GM23248 (cell line): ENCODE results near the gene RENBP. TPM values are rescaled to one million over a fixed set of nuclear protein-coding genes. Genes with fewer than 3 reads are reported as not detected.

Experiments
- DNase-seq: peaks from one replicate; pipeline ENCODE4 v3.0.0-alpha.2; 2015
- H2AFZ ChIP-seq: fragments of 200-600 bp; sonication (generic); 2 replicates; pipeline ENCODE4 v1.6.1; 2016; ENCODE audit warnings: antibody characterized with exemption
- H3F3A ChIP-seq: fragments of 200-600 bp; sonication (generic); 2 replicates; pipeline ENCODE4 v1.6.1; 2016; ENCODE audit warnings: mild to moderate bottlenecking, antibody characterized with exemption, mixed run types; ENCODE audit not compliant: insufficient read depth
- H3K27ac ChIP-seq: fragments of 200-600 bp; sonication (generic); 2 replicates; pipeline ENCODE4 v1.5.1; 2016; ENCODE audit warnings: mild to moderate bottlenecking
- H3K27me3 ChIP-seq: fragments of 200-600 bp; sonication (generic); replicated peaks from 2 replicates; pipeline ENCODE4 v1.6.1; 2016; ENCODE audit warnings: mild to moderate bottlenecking; ENCODE audit not compliant: insufficient read depth
- H3K36me3 ChIP-seq: fragments of 200-600 bp; sonication (generic); 2 replicates; pipeline ENCODE4 v1.6.1; 2016; ENCODE audit warnings: low read depth, mild to moderate bottlenecking
- H3K4me1 ChIP-seq: fragments of 200-600 bp; sonication (generic); 2 replicates; pipeline ENCODE4 v1.6.1; 2016; ENCODE audit warnings: mild to moderate bottlenecking; ENCODE audit not compliant: insufficient read depth
- H3K4me2 ChIP-seq: fragments of 200-600 bp; sonication (generic); one replicate; pipeline ENCODE4 v1.6.1; 2016; ENCODE audit warnings: mild to moderate bottlenecking; ENCODE audit not compliant: unreplicated experiment
- H3K4me3 ChIP-seq: fragments of 200-600 bp; sonication (generic); 2 replicates; pipeline ENCODE4 v1.5.1; 2016; ENCODE audit warnings: mild to moderate bottlenecking
- H3K79me2 ChIP-seq: fragments of 200-600 bp; sonication (generic); 2 replicates; pipeline ENCODE4 v1.6.1; 2016; ENCODE audit warnings: mild to moderate bottlenecking; ENCODE audit not compliant: insufficient read depth
- H3K9ac ChIP-seq: fragments of 200-600 bp; sonication (generic); 2 replicates; pipeline ENCODE4 v1.6.1; 2016; ENCODE audit warnings: mild to moderate bottlenecking
- H3K9me2 ChIP-seq: fragments of 200-600 bp; sonication (generic); 2 replicates; pipeline ENCODE4 v1.6.1; 2016; ENCODE audit warnings: mixed run types, mild to moderate bottlenecking, moderate library complexity; ENCODE audit not compliant: insufficient read depth
- H3K9me3 ChIP-seq: fragments of 200-600 bp; sonication (generic); one replicate; pipeline ENCODE4 v1.6.1; 2017; ENCODE audit warnings: low read depth
- H4K20me1 ChIP-seq: fragments of 200-600 bp; sonication (generic); 2 replicates; pipeline ENCODE4 v1.6.0; 2016; ENCODE audit not compliant: insufficient read depth
- EZH2 ChIP-seq: fragments of 200-600 bp; sonication (generic); IDR thresholded peaks from 2 replicates; pipeline ENCODE4 v1.6.1; 2018; ENCODE audit warnings: antibody characterized with exemption, mild to moderate bottlenecking; ENCODE audit not compliant: insufficient read depth, poor library complexity, severe bottlenecking
- EZH2phosphoT487 ChIP-seq: fragments of 200-600 bp; sonication (generic); IDR thresholded peaks from 2 replicates; pipeline ENCODE4 v1.6.1; 2018; ENCODE audit warnings: antibody characterized with exemption, moderate library complexity, mild to moderate bottlenecking, low read depth; ENCODE audit not compliant: insufficient read depth
- WGBS, 2 experiments: methylation state at CpG; one replicate each; pipeline ENCODE4 v1.1.6; 2015 to 2017; ENCODE audit warnings: low lambda C conversion rate in 2 of 2, low coverage in 1 of 2; ENCODE audit errors: missing lambda C conversion rate in 2 of 2; 5-methylcytosine and 5-hydroxymethylcytosine counted together
- in situ Hi-C: fragments of 300-500 bp; cut with MboI; formaldehyde crosslinking; loops from 2 replicates; pipeline ENCODE4 v1.15.0; 2020
- polyA plus RNA-seq: library from polyadenylated mRNA; unstranded; fragments of >200 nt; fragmentation: Nextera tagmentation; extraction: Ambion mirVana; gene quantifications from 2 replicates; pipeline ENCODE4 v1.2.1, GENCODE V29; 2016
- total RNA-seq: library from RNA; depleted of rRNA; stranded (reverse); fragments of >200 nt; shearing (Covaris generic); gene quantifications from 2 replicates; pipeline ENCODE4 v1.2.3, GENCODE V29; 2014

RENBP gene
- total and polyA plus RNA-seq, 2 experiments from 2014 or later = 0.11 TPM; not detected in 1

- Histone ChIP-seq H4K20me1 (no peaks in the 10 kb centered on the region), H3K9me2 (no peaks in the 10 kb centered on the region), H3K4me2 (no peak overlapping the region), H3K4me1 (no peaks in the 10 kb centered on the region), H2AFZ (no peak overlapping the region), H3K27ac (no peak overlapping the region), H3K79me2 (no peaks in the 10 kb centered on the region), H3K9me3 (no peaks in the 10 kb centered on the region), H3K27me3 (no peaks in the 10 kb centered on the region), H3K4me3 (no peak overlapping the region), H3K9ac (no peak overlapping the region), H3K36me3 (no peaks in the 10 kb centered on the region), H3F3A (no peaks in the 10 kb centered on the region)
- DNase-seq = no peak
- 88 to 93% methylated on average over 6 to 13 of the region's 13 CpGs for WGBS, 2 experiments
- in situ Hi-C loops = no loop called here
- TF ChIP-seq EZH2 = no peak
- no peak for TF ChIP-seq EZH2phosphoT487
These were observed 25.2 kb downstream of the RENBP start for GRCh38 chrX:153919281-153919680.

- Histone ChIP-seq H2AFZ (no peak overlapping the region), H3F3A (no peaks in the 10 kb centered on the region), H3K9me3 (no peaks in the 10 kb centered on the region), H3K79me2 (no peaks in the 10 kb centered on the region), H3K4me3 (no peak overlapping the region), H3K9ac (no peak overlapping the region), H4K20me1 (no peaks in the 10 kb centered on the region), H3K27me3 (no peaks in the 10 kb centered on the region), H3K27ac (no peak overlapping the region), H3K9me2 (no peaks in the 10 kb centered on the region), H3K36me3 (no peaks in the 10 kb centered on the region), H3K4me2 (no peak overlapping the region), H3K4me1 (no peaks in the 10 kb centered on the region)
- 58 to 68% methylated on average over 6 of the region's 6 CpGs for WGBS, 2 experiments
- in situ Hi-C loops = no loop called here
- no peak for DNase-seq
- no peak for TF ChIP-seq EZH2phosphoT487
- TF ChIP-seq EZH2 = no peak
These were observed 26.6 kb downstream of the RENBP start for GRCh38 chrX:153917869-153918268.

- no peak overlapping the region for H3K4me3 ChIP-seq
- in situ Hi-C loops = no loop called here
- H3K79me2 ChIP-seq = no peaks in the 10 kb centered on the region
- WGBS, 2 experiments = 69 to 75% methylated on average over 12 to 14 of the region's 17 CpGs
- H3K4me1 ChIP-seq = no peaks in the 10 kb centered on the region
- H3K27ac ChIP-seq = no peak overlapping the region
- no peaks in the 10 kb centered on the region for H4K20me1 ChIP-seq
- H3F3A ChIP-seq = no peaks in the 10 kb centered on the region
- TF ChIP-seq EZH2phosphoT487 (no peak), EZH2 (no peak)
- H3K4me2 ChIP-seq = no peak overlapping the region
- no peak overlapping the region for H3K9ac ChIP-seq
- no peak overlapping the region for H2AFZ ChIP-seq
- no peaks in the 10 kb centered on the region for H3K36me3 ChIP-seq
- no peaks in the 10 kb centered on the region for H3K9me3 ChIP-seq
- H3K9me2 ChIP-seq = no peaks in the 10 kb centered on the region
- DNase-seq = no peak
- no peaks in the 10 kb centered on the region for H3K27me3 ChIP-seq
These were observed 30.7 kb downstream of the RENBP start for GRCh38 chrX:153913701-153914100.

GRCh38 chrX:153913211-153913610 is 31.2 kb downstream of the RENBP start:
- Histone ChIP-seq H3K27ac (no peak overlapping the region), H3K9ac (no peak overlapping the region), H3K27me3 (no peaks in the 10 kb centered on the region), H3K36me3 (no peaks in the 10 kb centered on the region), H3K9me2 (no peaks in the 10 kb centered on the region), H4K20me1 (no peaks in the 10 kb centered on the region), H3K4me1 (no peaks in the 10 kb centered on the region), H3F3A (no peaks in the 10 kb centered on the region), H3K4me2 (no peak overlapping the region), H2AFZ (no peak overlapping the region), H3K79me2 (no peaks in the 10 kb centered on the region), H3K4me3 (no peak overlapping the region), H3K9me3 (no peaks in the 10 kb centered on the region)
- 0 to 49% methylated on average over 2 to 8 of the region's 17 CpGs for WGBS, 2 experiments
- TF ChIP-seq EZH2 = no peak
- no peak for TF ChIP-seq EZH2phosphoT487
- in situ Hi-C loops = no loop called here
- DNase-seq = no peak

- Histone ChIP-seq H3K9me3 (no peaks in the 10 kb centered on the region), H3K4me1 (no peaks in the 10 kb centered on the region), H3F3A (no peaks in the 10 kb centered on the region), H3K9me2 (no peaks in the 10 kb centered on the region), H3K27me3 (no peaks in the 10 kb centered on the region), H3K79me2 (no peaks in the 10 kb centered on the region), H3K9ac (no peak overlapping the region), H4K20me1 (no peaks in the 10 kb centered on the region), H2AFZ (no peak overlapping the region), H3K36me3 (no peaks in the 10 kb centered on the region), H3K4me3 (no peak overlapping the region), H3K4me2 (no peak overlapping the region), H3K27ac (no peak overlapping the region)
- in situ Hi-C loops = no loop called here
- WGBS, 2 experiments = 50 to 56% methylated on average over 5 to 6 of the region's 6 CpGs
- no peak for TF ChIP-seq EZH2
- no peak for TF ChIP-seq EZH2phosphoT487
- DNase-seq = no peak
These were observed 32.6 kb downstream of the RENBP start for GRCh38 chrX:153911798-153912197.
